H1 (cell line): ENCODE results near the gene RAB40C. TPM values are rescaled to one million over a fixed set of nuclear protein-coding genes. Genes with fewer than 3 reads are reported as not detected.

Source experiments
- CTCF ChIA-PET: fragments of 300-600 bp; sonication (Branson Sonifier 250); formaldehyde crosslinking; loops from one replicate; lab custom pipeline; 2021; ENCODE audit not compliant: partially characterized antibody; lab: Charles Lee
- POLR2A ChIA-PET: fragments of 300-600 bp; sonication (Branson Sonifier 250); formaldehyde crosslinking; loops from one replicate; lab custom pipeline; 2021; ENCODE audit warnings: inconsistent platforms; ENCODE audit not compliant: partially characterized antibody; lab: Charles Lee
- DNase-seq, 2 experiments: peaks; one replicate each; pipeline versions ENCODE4 v3.0.0 to v3.0.0-alpha.2; 2010 to 2022; ENCODE audit warnings: low spot score in 2 of 2, low read depth in 1 of 2, mixed read lengths in 1 of 2
- FAIRE-seq: peaks from 2 replicates; lab custom pipeline; 2011; peaks lifted over from hg19 to GRCh38; lab: Jason Lieb, UNC
- H2AFZ ChIP-seq: 2 replicates; pipeline ENCODE4 v1.8.1; 2012; ENCODE audit warnings: low read length, inconsistent platforms
- H2AK5ac ChIP-seq: 2 replicates; pipeline ENCODE4 v1.6.1; 2013; ENCODE audit warnings: low read depth, low read length
- H2BK120ac ChIP-seq: replicated peaks from 2 replicates; pipeline ENCODE3; 2013; ENCODE audit warnings: low read depth, low read length, inconsistent platforms
- H2BK12ac ChIP-seq: 2 replicates; pipeline ENCODE4 v1.6.1; 2013; ENCODE audit warnings: low read depth, low read length
- H2BK15ac ChIP-seq: 2 replicates; pipeline ENCODE4 v1.6.1; 2013; ENCODE audit warnings: low read length
- H2BK20ac ChIP-seq: 2 replicates; pipeline ENCODE4 v1.6.1; 2013; ENCODE audit warnings: low read length
- H2BK5ac ChIP-seq: 2 replicates; pipeline ENCODE4 v1.6.1; 2013; ENCODE audit warnings: low read depth, low read length
- H3K14ac ChIP-seq: 2 replicates; pipeline ENCODE4 v1.6.1; 2013; ENCODE audit warnings: inconsistent platforms; ENCODE audit not compliant: insufficient read length
- H3K18ac ChIP-seq: 2 replicates; pipeline ENCODE4 v1.6.1; 2013; ENCODE audit warnings: low read length; ENCODE audit errors: extremely low read depth
- H3K23ac ChIP-seq: 2 replicates; pipeline ENCODE4 v1.6.1; 2013; ENCODE audit warnings: inconsistent platforms; ENCODE audit not compliant: insufficient read length
- H3K23me2 ChIP-seq: 2 replicates; pipeline ENCODE4 v1.6.1; 2013; ENCODE audit warnings: low read depth, low read length
- H3K27ac ChIP-seq: 2 replicates; pipeline ENCODE4 v1.6.1; 2011; ENCODE audit warnings: low read depth, low read length, inconsistent platforms
- H3K27me3 ChIP-seq, 4 experiments: replicated peaks in 1 of 4; 1 replicate in 1 of 4; 2 replicates in 3 of 4; pipeline versions ENCODE4 v1.6.1 to v1.8.1; 2011 to 2013; ENCODE audit warnings: low read length in 3 of 4, mild to moderate bottlenecking in 3 of 4, inconsistent platforms in 2 of 4, mixed read lengths in 2 of 4, moderate library complexity in 1 of 4; ENCODE audit not compliant: control insufficient read depth in 3 of 4, insufficient read depth in 3 of 4; ENCODE audit errors: extremely low read depth in 1 of 4
- H3K36me3 ChIP-seq, 4 experiments: 2 replicates each; pipeline versions ENCODE4 v1.6.1 to v1.8.1; 2011 to 2013; ENCODE audit warnings: mild to moderate bottlenecking in 4 of 4, low read length in 3 of 4, moderate library complexity in 2 of 4, control low read depth in 1 of 4, inconsistent platforms in 1 of 4; ENCODE audit not compliant: insufficient read depth in 4 of 4, control insufficient read depth in 2 of 4
- H3K4ac ChIP-seq: replicated peaks from 2 replicates; pipeline ENCODE3; 2013; ENCODE audit warnings: low read length, low read depth, mixed read lengths, inconsistent platforms; ENCODE audit not compliant: insufficient read length
- H3K4me1 ChIP-seq, 4 experiments: replicated peaks in 1 of 4; 1 replicate in 1 of 4; 2 replicates in 3 of 4; pipeline versions ENCODE4 v1.6.1 to v1.8.1; 2011 to 2013; ENCODE audit warnings: low read length in 3 of 4, inconsistent platforms in 2 of 4, mixed read lengths in 1 of 4; ENCODE audit not compliant: insufficient read depth in 4 of 4, control insufficient read depth in 3 of 4
- H3K4me2 ChIP-seq, 2 experiments: 2 replicates each; pipeline versions ENCODE4 v1.6.1 to v1.8.1; 2011 to 2013; ENCODE audit warnings: low read depth in 2 of 2, low read length in 2 of 2, control low read depth in 1 of 2, inconsistent platforms in 1 of 2, mild to moderate bottlenecking in 1 of 2; ENCODE audit not compliant: insufficient read depth in 1 of 2
- H3K4me3 ChIP-seq, 4 experiments: fragments of 200-600, 300-600 bp in 1 of 4; sonication (generic), shearing (Covaris generic), sonication (Bioruptor Twin) in 1 of 4; 2 replicates each; pipeline versions ENCODE4 v1.5.1 to v1.8.1; 2011 to 2016; ENCODE audit warnings: low read length in 4 of 4, low read depth in 3 of 4, control low read depth in 2 of 4, inconsistent platforms in 2 of 4, mild to moderate bottlenecking in 2 of 4, mixed read lengths in 1 of 4, moderate library complexity in 1 of 4; ENCODE audit not compliant: insufficient read depth in 2 of 4; ENCODE audit errors: extremely low read depth in 1 of 4
- H3K56ac ChIP-seq: replicated peaks from 2 replicates; pipeline ENCODE3; 2013; ENCODE audit warnings: low read depth, mild to moderate bottlenecking, mixed read lengths, low read length, inconsistent platforms; ENCODE audit not compliant: insufficient read length
- H3K79me1 ChIP-seq: 2 replicates; pipeline ENCODE4 v1.6.1; 2013; ENCODE audit warnings: low read depth, low read length, control low read depth
- H3K79me2 ChIP-seq, 2 experiments: 2 replicates each; pipeline versions ENCODE4 v1.6.1 to v1.8.1; 2012 to 2013; ENCODE audit warnings: low read length in 2 of 2, mild to moderate bottlenecking in 2 of 2, inconsistent platforms in 1 of 2; ENCODE audit not compliant: insufficient read depth in 2 of 2, control insufficient read depth in 1 of 2
- H3K9ac ChIP-seq, 4 experiments: replicated peaks in 1 of 4; 1 replicate in 1 of 4; 2 replicates in 3 of 4; pipeline versions ENCODE4 v1.6.1 to v1.8.1; 2011 to 2013; ENCODE audit warnings: low read depth in 3 of 4, low read length in 3 of 4, control low read depth in 2 of 4, mild to moderate bottlenecking in 2 of 4, moderate library complexity in 2 of 4, inconsistent platforms in 1 of 4; ENCODE audit errors: extremely low read depth in 1 of 4
- H3K9me3 ChIP-seq, 2 experiments: 2 replicates each; pipeline versions ENCODE4 v1.6.1 to v1.8.1; 2012 to 2013; ENCODE audit warnings: mild to moderate bottlenecking in 2 of 2, moderate library complexity in 2 of 2, control low read depth in 1 of 2, inconsistent platforms in 1 of 2, low read depth in 1 of 2, low read length in 1 of 2, mixed read lengths in 1 of 2; ENCODE audit not compliant: insufficient read depth in 2 of 2
- H4K20me1 ChIP-seq, 2 experiments: replicated peaks in 1 of 2; 2 replicates each; pipeline versions ENCODE3 to v1.8.1; 2011 to 2013; ENCODE audit warnings: inconsistent platforms in 2 of 2, low read length in 2 of 2, mild to moderate bottlenecking in 1 of 2; ENCODE audit not compliant: insufficient read depth in 2 of 2, control insufficient read depth in 1 of 2
- H4K5ac ChIP-seq: 2 replicates; pipeline ENCODE4 v1.6.1; 2013; ENCODE audit warnings: low read length, low read depth, mixed read lengths, inconsistent platforms; ENCODE audit not compliant: insufficient read length
- H4K8ac ChIP-seq: 2 replicates; pipeline ENCODE4 v1.8.0; 2013; ENCODE audit warnings: mild to moderate bottlenecking, moderate library complexity, low read length, inconsistent platforms; ENCODE audit not compliant: insufficient read depth; ENCODE audit errors: extremely low read depth
- H4K91ac ChIP-seq: replicated peaks from 2 replicates; pipeline ENCODE3; 2013; ENCODE audit warnings: low read length, mixed read lengths, inconsistent platforms; ENCODE audit not compliant: insufficient read length
- BCL11A ChIP-seq, 2 experiments: IDR thresholded peaks; one replicate each; pipeline ENCODE4 v1.6.1; 2011; ENCODE audit warnings: low read depth in 2 of 2, low read length in 2 of 2, mild to moderate bottlenecking in 2 of 2
- RXRA ChIP-seq: IDR thresholded peaks from 2 replicates; pipeline ENCODE4 v1.6.1; 2011; ENCODE audit warnings: low read depth, mild to moderate bottlenecking, low read length, moderate library complexity; ENCODE audit not compliant: insufficient read depth
- WGBS, 2 experiments: shearing (Covaris generic) in 1 of 2; methylation state at CpG; one replicate each; pipeline versions ENCODE4 v1.1.6 to v1.1.7; 2013 to 2015; ENCODE audit warnings: low lambda C conversion rate in 2 of 2, mixed read lengths in 2 of 2, inconsistent platforms in 1 of 2, low coverage in 1 of 2, missing lambda C conversion rate in 1 of 2; ENCODE audit not compliant: insufficient replicate concordance in 2 of 2, insufficient coverage in 1 of 2, insufficient read length in 1 of 2; ENCODE audit errors: extremely low coverage in 1 of 2, missing lambda C conversion rate in 1 of 2; 5-methylcytosine and 5-hydroxymethylcytosine counted together
- polyA plus RNA-seq, 7 experiments: library from polyadenylated mRNA; depleted of rRNA in 3 of 7; stranded (reverse) in 5 of 7; unstranded in 2 of 7; fragments of >200 nt in 5 of 7; fragments of 200-250 nt in 2 of 7; gene quantifications; 1 replicate in 5 of 7; 2 replicates in 1 of 7; 4 replicates in 1 of 7; pipeline versions ENCODE4 v1.2.1 to v1.2.3, GENCODE V29; 2011 to 2013; ENCODE audit warnings: missing spikeins in 2 of 7, mixed read lengths in 2 of 7
- total RNA-seq: library from RNA; stranded (reverse); fragmentation: NEBNext Ultra II Directional; extraction: Animal tissue kit (Norgen Biotek cat#: 25700); gene quantifications from 2 replicates; pipeline ENCODE4 v1.2.1, GENCODE V29; 2021

Gene RAB40C
- total and polyA plus RNA-seq, 2 of the 8 experiments (the other 6 are each of a cell fraction or from before 2014, with no cell fraction given), result 13.9 to 15.6 TPM

- Histone ChIP-seq H3K4me1 (peaks cover 0 to 8% (median 5%) of the 10 kb centered on the region in 4 experiments; a peak in 5 of 7 replicates), H3K4me3 (peak overlapping the region; percentile 71 to 89 (median 76)), H3K4ac (peak overlapping the region; percentile 85), H3K14ac (no peak overlapping the region), H4K91ac (no peak overlapping the region), H3K23me2 (peaks cover 5% of the 10 kb centered on the region; the same call in 1 of the 2 replicates), H2BK120ac (no peak overlapping the region), H3K9me3 (no peaks in the 10 kb centered on the region), H2BK12ac (no peak overlapping the region), H2BK20ac (no peak overlapping the region), H2BK15ac (0 out of 2 replicates have a peak overlapping the region, but pooled peaks have one; percentile 29), H4K20me1 (peaks cover 5 to 26% of the 10 kb centered on the region in 2 experiments), H3K79me2 (peaks cover 0 to 13% of the 10 kb centered on the region in 2 experiments; a peak in 1 of 4 replicates), H3K9ac (peak overlapping the region; percentile 38 to 75 (median 57)), H2BK5ac (no peak overlapping the region), H3K36me3 (peaks cover 13 to 44% (median 33%) of the 10 kb centered on the region in 4 experiments), H3K27ac (peak overlapping the region; percentile 23; the same call in 1 of the 2 replicates), H4K5ac (no peak overlapping the region), H3K79me1 (peaks cover 13% of the 10 kb centered on the region), H3K27me3 (no peaks in the 10 kb centered on the region), H4K8ac (peak overlapping the region; percentile 71), H3K4me2 (peak overlapping the region; percentile 46 to 83), H2AK5ac (no peak overlapping the region; the same call in 1 of the 2 replicates), H3K56ac (peak overlapping the region; percentile 39), H3K18ac (no peak overlapping the region), H3K23ac (no peak overlapping the region), H2AFZ (no peak overlapping the region)
- TF ChIP-seq BCL11A (IDR thresholded peaks at IDR 0.05; ENCODE audit: low read depth in 2 of 2, low read length in 2 of 2) (no peak), RXRA (no peak)
- ChIA-PET CTCF (interaction anchor here (1.4 to 12.0 kb wide), 4 partner anchors 9 to 233 kb away, joined by 3 to 104 read pairs (median 40); partner anchors contain the start of genes WDR24 and WDR90), POLR2A (interaction anchor here (1.3 to 17.4 kb wide), 5 partner anchors 10 to 143 kb away, joined by 4 to 214 read pairs (median 5); partner anchors contain the start of genes JMJD8, RHBDL1, STUB1 and WDR90)
- 32% methylated on average over 33 of the region's 50 CpGs; no CpG with 5 or more reads in 1 of the 2 experiments for WGBS, 2 experiments
- DNase-seq (no peak), FAIRE-seq (no peak)
These were observed 78.8 kb downstream of the RAB40C start for GRCh38 chr16:668519-669171.
